ENCODE data around the gene TEKT5.

- TF ChIP-seq GATA3 (IDR thresholded peaks at IDR 0.05; ENCODE audit: low read depth, low read length) (no peak), GATA2 (IDR thresholded peaks at IDR 0.05; ENCODE audit: low read depth, low read length) (no peak)
These were observed 46.1 kb upstream of the TEKT5 start for GRCh38 chr16:10740845-10741208.

All from SH-SY5Y (cell line).